Endothelial cell of umbilical vein (primary cell): ENCODE measurements around the gene C10orf53. TPM values are rescaled to one million over a fixed set of nuclear protein-coding genes. Genes with fewer than 3 reads are reported as not detected.

Experiments
- BruUV-seq: library from RNA; stranded (reverse); fragments of 400-500 nt; replicated peaks from 2 replicates; lab custom pipeline; 2021; lab: Mats Ljungman, UMichigan
- CTCF ChIA-PET: fragments of 300-600, 350-600 bp; sonication (Branson Sonifier 250); formaldehyde crosslinking; loops from one replicate; lab custom pipeline; 2021; ENCODE audit warnings: antibody characterized with exemption, inconsistent platforms; lab: Charles Lee
- POLR2A ChIA-PET: fragments of 300-600, 350-600 bp; sonication (Branson Sonifier 250); formaldehyde crosslinking; loops from one replicate; lab custom pipeline; 2021; ENCODE audit warnings: antibody characterized with exemption, inconsistent platforms; lab: Charles Lee
- DNase-seq: peaks from one replicate; pipeline ENCODE4 v3.0.0-alpha.2; 2011; ENCODE audit warnings: low read depth, low spot score
- FAIRE-seq: peaks from 2 replicates; lab custom pipeline; 2011; peaks lifted over from hg19 to GRCh38; lab: Jason Lieb, UNC
- H2AFZ ChIP-seq: 2 replicates; pipeline ENCODE4 v1.6.0; 2012; ENCODE audit warnings: low read depth, low read length, control low read depth, inconsistent platforms
- H3K27ac ChIP-seq: 2 replicates; pipeline ENCODE4 v1.5.1; 2011; ENCODE audit warnings: low read depth, mild to moderate bottlenecking, control low read depth, low read length, moderate library complexity; ENCODE audit not compliant: insufficient read depth
- H3K27me3 ChIP-seq, 2 experiments: 2 replicates each; pipeline versions ENCODE4 v1.6.0 to v1.6.1; 2011; ENCODE audit warnings: low read length in 2 of 2, mixed read lengths in 1 of 2; ENCODE audit not compliant: control insufficient read depth in 2 of 2, insufficient read depth in 2 of 2
- H3K36me3 ChIP-seq, 2 experiments: 2 replicates in 1 of 2; 3 replicates in 1 of 2; pipeline ENCODE4 v1.5.1; 2011; ENCODE audit warnings: low read length in 2 of 2, mild to moderate bottlenecking in 1 of 2, moderate library complexity in 1 of 2; ENCODE audit not compliant: control insufficient read depth in 2 of 2, insufficient read depth in 2 of 2; ENCODE audit errors: extremely low read depth in 1 of 2
- H3K4me1 ChIP-seq: 3 replicates; pipeline ENCODE4 v1.5.1; 2011; ENCODE audit warnings: mild to moderate bottlenecking, low read length; ENCODE audit not compliant: control insufficient read depth, insufficient read depth; ENCODE audit errors: extremely low read depth
- H3K4me2 ChIP-seq: 2 replicates; pipeline ENCODE4 v1.6.1; 2011; ENCODE audit warnings: low read length, control low read depth, mixed read lengths; ENCODE audit not compliant: insufficient read depth
- H3K4me3 ChIP-seq, 3 experiments: fragments of 200-600 bp in 1 of 3; sonication (generic), shearing (Covaris generic) in 1 of 3; replicated peaks in 1 of 3; 2 replicates each; pipeline ENCODE4 v1.5.1; 2011 to 2016; ENCODE audit warnings: control low read depth in 3 of 3, low read length in 3 of 3, mild to moderate bottlenecking in 2 of 3, inconsistent platforms in 1 of 3, low read depth in 1 of 3, moderate library complexity in 1 of 3; ENCODE audit not compliant: insufficient read depth in 1 of 3
- H3K79me2 ChIP-seq: 2 replicates; pipeline ENCODE4 v1.6.0; 2012; ENCODE audit warnings: low read length, inconsistent platforms; ENCODE audit not compliant: control insufficient read depth, insufficient read depth
- H3K9ac ChIP-seq: replicated peaks from 2 replicates; pipeline ENCODE3; 2011; ENCODE audit warnings: low read length, control low read depth; ENCODE audit not compliant: insufficient read depth; ENCODE audit errors: extremely low read depth
- H3K9me1 ChIP-seq: replicated peaks from 3 replicates; pipeline ENCODE4 v1.6.0; 2011; ENCODE audit warnings: mild to moderate bottlenecking, low read length; ENCODE audit not compliant: control insufficient read depth, insufficient read depth; ENCODE audit errors: extremely low read depth
- H3K9me3 ChIP-seq: replicated peaks from 2 replicates; pipeline ENCODE4 v1.5.1; 2012; ENCODE audit warnings: low read length, inconsistent platforms; ENCODE audit not compliant: control insufficient read depth, insufficient read depth
- H4K20me1 ChIP-seq: replicated peaks from 2 replicates; pipeline ENCODE3; 2011; ENCODE audit warnings: mild to moderate bottlenecking, low read length; ENCODE audit not compliant: control insufficient read depth, insufficient read depth; ENCODE audit errors: extremely low read depth
- CTCF ChIP-seq, 2 donors: IDR thresholded peaks; 1 replicate in 1 of 2; 2 replicates in 1 of 2; pipeline ENCODE4 v1.5.1; 2011; ENCODE audit warnings: low read length in 2 of 2, mild to moderate bottlenecking in 2 of 2, moderate library complexity in 2 of 2, control low read depth in 1 of 2, inconsistent platforms in 1 of 2, low read depth in 1 of 2; ENCODE audit not compliant: insufficient read depth in 1 of 2; ENCODE audit errors: extremely low read depth in 1 of 2
- EZH2 ChIP-seq: IDR thresholded peaks from 2 replicates; pipeline ENCODE4 v1.6.1; 2012; ENCODE audit warnings: borderline replicate concordance, low read depth, mild to moderate bottlenecking, moderate library complexity, low read length, inconsistent platforms; ENCODE audit not compliant: severe bottlenecking
- FOS ChIP-seq: IDR thresholded peaks from 2 replicates; pipeline ENCODE4 v1.6.1; 2011; ENCODE audit warnings: mild to moderate bottlenecking, low read length, moderate library complexity, borderline replicate concordance; ENCODE audit not compliant: insufficient read depth
- GATA2 ChIP-seq: IDR thresholded peaks from 2 replicates; pipeline ENCODE4 v1.7.0; 2011; ENCODE audit warnings: low read depth, mild to moderate bottlenecking, moderate library complexity, mixed read lengths, low read length; ENCODE audit not compliant: insufficient read length, insufficient read depth
- JUN ChIP-seq: IDR thresholded peaks from 2 replicates; pipeline ENCODE4 v1.6.1; 2011; ENCODE audit warnings: borderline replicate concordance, low read depth; ENCODE audit not compliant: insufficient read length, insufficient read depth
- MAX ChIP-seq: IDR thresholded peaks from 2 replicates; pipeline ENCODE4 v1.6.1; 2011; ENCODE audit not compliant: insufficient read depth, insufficient read length
- MYC ChIP-seq: IDR thresholded peaks from one replicate; pipeline ENCODE4 v1.6.1; 2011; ENCODE audit warnings: mild to moderate bottlenecking, low read depth, low read length
- POLR2A ChIP-seq: IDR thresholded peaks from 2 replicates; pipeline ENCODE4 v1.6.1; 2012; ENCODE audit warnings: low read depth, mild to moderate bottlenecking, control low read depth, low read length
- POLR2AphosphoS5 ChIP-seq: IDR thresholded peaks from 2 replicates; pipeline ENCODE4 v1.6.1; 2012; ENCODE audit warnings: low read depth, mild to moderate bottlenecking, control low read depth, low read length, moderate library complexity; ENCODE audit not compliant: insufficient read depth
- dilution Hi-C: fragments of 300-500 bp; cut with MboI; formaldehyde crosslinking; loops from one replicate; pipeline ENCODE4 v1.15.0; 2019; ENCODE audit warnings: low sequenced_read_pairs; ENCODE audit not compliant: extremely low pct_ligation_motif_present
- intact Hi-C: fragments of 100-400 bp; cut with micrococcal nuclease; formaldehyde crosslinking; loops from one replicate; pipeline ENCODE4 v1.10.0; 2022
- polyA plus RNA-seq, 4 experiments: library from polyadenylated mRNA; depleted of rRNA in 3 of 4; stranded (reverse) in 3 of 4; unstranded in 1 of 4; fragments of >200 nt; gene quantifications; 2 replicates each; pipeline versions ENCODE4 v1.2.1 to v1.2.3, GENCODE V29; 2011 to 2012; ENCODE audit warnings: missing spikeins in 1 of 4
- total RNA-seq: library from RNA; stranded (reverse); gene quantifications from 2 replicates; pipeline ENCODE4 v1.2.3, GENCODE V29; 2021

Gene C10orf53
- total and polyA plus RNA-seq, 2 donors (not counting 3 experiments of a cell fraction or from before 2014, with no cell fraction given), result not detected

GRCh38 chr10:49735161-49735560, 55.7 kb downstream of the C10orf53 start:
- POLR2A ChIA-PET, result no interaction called here
- no peak overlapping the region for H3K9ac ChIP-seq
- H3K4me3 ChIP-seq, result no peak overlapping the region
- no peak for TF ChIP-seq MAX
- TF ChIP-seq CTCF (IDR thresholded peaks at IDR 0.05; ENCODE audit: extremely low read depth in 1 of 2, insufficient read depth in 1 of 2, low read depth in 1 of 2, low read length in 2 of 2), result no peak
- TF ChIP-seq POLR2AphosphoS5, result no peak
- no peak for TF ChIP-seq POLR2A
- TF ChIP-seq JUN, result no peak
- TF ChIP-seq GATA2, result no peak
- TF ChIP-seq MYC, result no peak
- no peak for TF ChIP-seq EZH2
- TF ChIP-seq FOS, result no peak
- no peaks in the 10 kb centered on the region for H4K20me1 ChIP-seq
- no peaks in the 10 kb centered on the region for H3K27me3 ChIP-seq
- intact Hi-C loops, result no loop called here
- H3K36me3 ChIP-seq, result no peaks in the 10 kb centered on the region
- CTCF ChIA-PET, result no interaction called here
- dilution Hi-C loops, result no loop called here
- H3K9me1 ChIP-seq, result no peaks in the 10 kb centered on the region
- no peak for FAIRE-seq
- no peak overlapping the region for H3K27ac ChIP-seq
- no peak overlapping the region for H2AFZ ChIP-seq
- H3K4me2 ChIP-seq, result no peak overlapping the region
- no peaks in the 10 kb centered on the region for H3K79me2 ChIP-seq
- H3K9me3 ChIP-seq, result no peaks in the 10 kb centered on the region
- no TSS peak for BruUV-seq
- H3K4me1 ChIP-seq, result no peaks in the 10 kb centered on the region
- DNase-seq, result no peak
